ENCODE data around the gene ATP8B1.

The ATP8B1 gene

GRCh38 chr18:57754577-57755338, 48.4 kb downstream of the ATP8B1 start:
- Histone ChIP-seq H2AFZ (ENCODE audit: low read depth, low read length) (no peak overlapping the region), H3K36me3 (ENCODE audit: insufficient read depth, low read length) (no peaks in the 10 kb centered on the region), H3K9me3 (ENCODE audit: insufficient read depth, low read length, severe bottlenecking) (no peaks in the 10 kb centered on the region), H3K27me3 (ENCODE audit: insufficient read depth, low read length, poor library complexity) (no peaks in the 10 kb centered on the region), H3K4me2 (ENCODE audit: insufficient read depth, low read length) (no peak overlapping the region), H4K20me1 (ENCODE audit: insufficient read depth, low read length) (no peaks in the 10 kb centered on the region), H3K4me1 (ENCODE audit: insufficient read depth, low read length) (peaks cover 11% of the 10 kb centered on the region), H3K9ac (ENCODE audit: low read depth, low read length) (no peak overlapping the region), H3K4me3 (ENCODE audit: low read depth in 1 of 2, low read length in 2 of 2) (no peak overlapping the region), H3K27ac (ENCODE audit: low read length) (no peak overlapping the region), H3K79me2 (ENCODE audit: insufficient read depth, low read length) (no peaks in the 10 kb centered on the region)
- ATAC-seq (ENCODE audit: insufficient read depth, low read depth) (no peak), DNase-seq (no peak)
- TF ChIP-seq CTCF (IDR thresholded peaks at IDR 0.05; ENCODE audit: borderline replicate concordance, extremely low read depth, low read length, poor library complexity, severe bottlenecking): no peak
- no peak for TF ChIP-seq EZH2 (IDR thresholded peaks at IDR 0.05; ENCODE audit: borderline replicate concordance, low read depth, low read length, severe bottlenecking)

- no peaks in the 10 kb centered on the region for H3K9me3 ChIP-seq (ENCODE audit: insufficient read depth, low read length, severe bottlenecking)
- DNase-seq (no peak), ATAC-seq (ENCODE audit: insufficient read depth, low read depth) (peak; percentile 82)
- no peaks in the 10 kb centered on the region for H3K36me3 ChIP-seq (ENCODE audit: insufficient read depth, low read length)
- no peak overlapping the region for H2AFZ ChIP-seq (ENCODE audit: low read depth, low read length)
- H3K27ac ChIP-seq (ENCODE audit: low read length): no peak overlapping the region
- H3K79me2 ChIP-seq (ENCODE audit: insufficient read depth, low read length): no peaks in the 10 kb centered on the region
- H3K4me2 ChIP-seq (ENCODE audit: insufficient read depth, low read length): no peak overlapping the region
- no peaks in the 10 kb centered on the region for H3K27me3 ChIP-seq (ENCODE audit: insufficient read depth, low read length, poor library complexity)
- H4K20me1 ChIP-seq (ENCODE audit: insufficient read depth, low read length): no peaks in the 10 kb centered on the region
- no peak overlapping the region for H3K4me3 ChIP-seq (ENCODE audit: low read depth in 1 of 2, low read length in 2 of 2)
- TF ChIP-seq CTCF (IDR thresholded peaks at IDR 0.05; ENCODE audit: borderline replicate concordance, extremely low read depth, low read length, poor library complexity, severe bottlenecking) (no peak), EZH2 (IDR thresholded peaks at IDR 0.05; ENCODE audit: borderline replicate concordance, low read depth, low read length, severe bottlenecking) (no peak)
- H3K9ac ChIP-seq (ENCODE audit: low read depth, low read length): no peak overlapping the region
- peaks cover 11% of the 10 kb centered on the region for H3K4me1 ChIP-seq (ENCODE audit: insufficient read depth, low read length)
Measured at GRCh38 chr18:57753063-57753462, 50.1 kb downstream of the ATP8B1 start.

GRCh38 chr18:57749604-57749970, 53.5 kb downstream of the ATP8B1 start:
- H3K4me2 ChIP-seq (ENCODE audit: insufficient read depth, low read length): no peak overlapping the region
- no peaks in the 10 kb centered on the region for H3K79me2 ChIP-seq (ENCODE audit: insufficient read depth, low read length)
- no peak overlapping the region for H2AFZ ChIP-seq (ENCODE audit: low read depth, low read length)

More at GRCh38 chr18:57749604-57749970, 53.5 kb downstream of the ATP8B1 start:
- ATAC-seq (ENCODE audit: insufficient read depth, low read depth): no peak
- TF ChIP-seq CTCF (IDR thresholded peaks at IDR 0.05; ENCODE audit: borderline replicate concordance, extremely low read depth, low read length, poor library complexity, severe bottlenecking) (no peak), EZH2 (IDR thresholded peaks at IDR 0.05; ENCODE audit: borderline replicate concordance, low read depth, low read length, severe bottlenecking) (no peak)
- Histone ChIP-seq H3K4me1 (ENCODE audit: insufficient read depth, low read length) (peaks cover 11% of the 10 kb centered on the region), H3K9me3 (ENCODE audit: insufficient read depth, low read length, severe bottlenecking) (no peaks in the 10 kb centered on the region), H4K20me1 (ENCODE audit: insufficient read depth, low read length) (no peaks in the 10 kb centered on the region), H3K27me3 (ENCODE audit: insufficient read depth, low read length, poor library complexity) (no peaks in the 10 kb centered on the region), H3K36me3 (ENCODE audit: insufficient read depth, low read length) (no peaks in the 10 kb centered on the region), H3K27ac (ENCODE audit: low read length) (no peak overlapping the region), H3K4me3 (ENCODE audit: low read depth in 1 of 2, low read length in 2 of 2) (no peak overlapping the region), H3K9ac (ENCODE audit: low read depth, low read length) (no peak overlapping the region)
- DNase-seq: no peak

All from DND-41 (cell line).